ENCODE data around the gene RPH3AL. TPM values are rescaled to one million over a fixed set of nuclear protein-coding genes. Genes with fewer than 3 reads are reported as not detected.
"Not testable (repeated sequence)": the region's sequence is repeated elsewhere in the genome, so short reads cannot be mapped to it uniquely, and the experiment has no call there.

RPH3AL gene
- total RNA-seq, 2 donors from 2014 or later, result 2.6 to 6.8 TPM

DNA sequence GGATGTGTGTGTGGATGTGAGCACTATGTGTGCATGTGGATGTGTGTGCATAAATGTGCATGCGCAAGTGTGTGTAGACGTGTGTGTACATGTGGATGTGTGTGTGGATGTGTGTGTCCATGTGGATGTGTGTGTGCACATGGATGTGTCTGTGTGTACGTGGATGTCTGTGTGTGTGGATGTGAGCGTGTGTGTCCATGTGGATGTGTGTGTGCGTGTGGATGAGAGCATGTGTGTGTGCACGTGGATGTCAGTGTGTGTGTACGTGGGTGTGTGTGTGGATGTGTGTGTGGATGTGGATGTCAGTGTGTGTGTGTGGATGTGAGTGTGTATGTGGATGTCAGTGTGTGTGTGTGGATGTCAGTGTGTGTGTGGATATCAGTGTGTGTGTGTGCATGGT lies 107.6 kb downstream of the RPH3AL start:
- DNase-seq (ENCODE audit: low spot score), result no peak
- Mint-ChIP-seq H3K27me3 (no peaks in the 10 kb centered on the region), H3K4me3 (no peak overlapping the region), H3K36me3 (no peaks in the 10 kb centered on the region), H3K27ac (no peak overlapping the region), H3K4me1 (ENCODE audit: low read depth in 2 of 2) (peaks cover 5 to 13% of the 10 kb centered on the region in 2 donors), H3K9me3 (no peaks in the 10 kb centered on the region)
- peak in 1 of 2 donors; percentile 20 for ATAC-seq

DNA sequence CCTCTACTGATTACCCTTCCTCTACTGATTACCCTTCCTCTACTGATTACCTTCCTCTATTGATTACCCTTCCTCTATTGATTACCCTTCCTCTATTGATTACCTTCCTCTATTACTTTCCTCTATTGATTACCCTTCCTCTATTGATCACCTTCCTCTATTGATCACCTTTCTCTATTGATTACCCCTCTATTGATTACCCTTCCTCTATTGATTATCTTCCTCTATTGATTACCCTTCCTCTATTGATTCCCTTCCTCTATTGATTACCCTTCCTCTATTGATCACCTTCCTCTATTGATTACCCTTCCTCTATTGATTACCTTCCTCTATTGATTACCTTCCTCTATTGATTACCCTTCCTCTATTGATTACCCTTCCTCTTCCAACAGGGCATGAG lies 108.7 kb downstream of the RPH3AL start:
- peaks cover 5 to 13% of the 10 kb centered on the region in 2 donors for H3K4me1 Mint-ChIP-seq (ENCODE audit: low read depth in 2 of 2)
- H3K4me3 Mint-ChIP-seq; DNase-seq (ENCODE audit: low spot score); H3K36me3 Mint-ChIP-seq; H3K27me3 Mint-ChIP-seq; ATAC-seq; H3K9me3 Mint-ChIP-seq; H3K27ac Mint-ChIP-seq: not testable (repeated sequence)

- no peaks in the 10 kb centered on the region for H3K27me3 Mint-ChIP-seq
- H3K4me1 Mint-ChIP-seq (ENCODE audit: low read depth in 2 of 2), result peaks cover 0 to 3% of the 10 kb centered on the region in 2 donors
- no peak overlapping the region for H3K4me3 Mint-ChIP-seq
- DNase-seq (ENCODE audit: low spot score) (no peak), ATAC-seq (peak in 1 of 2 donors; percentile 52)
- no peak overlapping the region for H3K27ac Mint-ChIP-seq
- no peaks in the 10 kb centered on the region for H3K36me3 Mint-ChIP-seq
- no peaks in the 10 kb centered on the region for H3K9me3 Mint-ChIP-seq
Observed at GRCh38 chr17:238964-239259, 113.7 kb downstream of the RPH3AL start.

GRCh38 chr17:238071-238963 lies 114.3 kb downstream of the RPH3AL start:
- DNase-seq (ENCODE audit: low spot score) (no peak), ATAC-seq (no peak)
- Mint-ChIP-seq H3K27ac (no peak overlapping the region), H3K36me3 (no peaks in the 10 kb centered on the region), H3K9me3 (no peaks in the 10 kb centered on the region), H3K4me3 (no peak overlapping the region), H3K4me1 (ENCODE audit: low read depth in 2 of 2) (peaks cover 2 to 3% of the 10 kb centered on the region in 2 donors), H3K27me3 (no peaks in the 10 kb centered on the region)

DNA sequence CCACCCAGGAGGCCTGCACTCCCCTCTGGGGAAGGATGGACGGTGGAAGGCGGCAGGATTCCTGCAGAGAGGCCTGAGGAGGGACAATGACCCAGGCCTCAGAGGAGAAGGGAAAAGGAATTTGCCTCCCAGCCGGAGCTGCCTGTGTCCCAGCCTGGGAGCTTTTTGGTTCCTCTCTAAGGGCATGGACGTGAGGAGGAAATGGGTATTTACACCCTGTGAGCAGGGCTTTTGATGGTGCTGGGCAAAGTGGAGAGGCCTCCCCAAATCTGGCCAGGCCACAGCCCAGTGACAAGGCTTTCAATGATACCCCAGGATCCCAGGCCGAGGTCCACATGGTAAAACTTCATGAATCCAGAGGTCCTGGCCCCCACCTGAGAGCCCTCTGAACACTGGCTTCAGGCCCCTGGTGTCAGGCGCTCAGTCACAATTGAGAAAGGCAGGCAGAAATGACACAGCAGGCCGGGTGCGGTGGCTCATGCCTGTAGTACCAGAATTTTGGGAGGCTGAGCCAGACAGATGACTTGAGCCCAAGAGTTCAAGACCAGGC lies 115.1 kb downstream of the RPH3AL start:
- no peaks in the 10 kb centered on the region for H3K9me3 Mint-ChIP-seq
- ATAC-seq (no peak), DNase-seq (ENCODE audit: low spot score) (no peak)
- H3K4me3 Mint-ChIP-seq, result no peak overlapping the region
- peaks cover 3 to 8% of the 10 kb centered on the region in 2 donors for H3K4me1 Mint-ChIP-seq (ENCODE audit: low read depth in 2 of 2)
- no peaks in the 10 kb centered on the region for H3K27me3 Mint-ChIP-seq
- H3K27ac Mint-ChIP-seq, result no peak overlapping the region
- H3K36me3 Mint-ChIP-seq, result no peaks in the 10 kb centered on the region

DNA sequence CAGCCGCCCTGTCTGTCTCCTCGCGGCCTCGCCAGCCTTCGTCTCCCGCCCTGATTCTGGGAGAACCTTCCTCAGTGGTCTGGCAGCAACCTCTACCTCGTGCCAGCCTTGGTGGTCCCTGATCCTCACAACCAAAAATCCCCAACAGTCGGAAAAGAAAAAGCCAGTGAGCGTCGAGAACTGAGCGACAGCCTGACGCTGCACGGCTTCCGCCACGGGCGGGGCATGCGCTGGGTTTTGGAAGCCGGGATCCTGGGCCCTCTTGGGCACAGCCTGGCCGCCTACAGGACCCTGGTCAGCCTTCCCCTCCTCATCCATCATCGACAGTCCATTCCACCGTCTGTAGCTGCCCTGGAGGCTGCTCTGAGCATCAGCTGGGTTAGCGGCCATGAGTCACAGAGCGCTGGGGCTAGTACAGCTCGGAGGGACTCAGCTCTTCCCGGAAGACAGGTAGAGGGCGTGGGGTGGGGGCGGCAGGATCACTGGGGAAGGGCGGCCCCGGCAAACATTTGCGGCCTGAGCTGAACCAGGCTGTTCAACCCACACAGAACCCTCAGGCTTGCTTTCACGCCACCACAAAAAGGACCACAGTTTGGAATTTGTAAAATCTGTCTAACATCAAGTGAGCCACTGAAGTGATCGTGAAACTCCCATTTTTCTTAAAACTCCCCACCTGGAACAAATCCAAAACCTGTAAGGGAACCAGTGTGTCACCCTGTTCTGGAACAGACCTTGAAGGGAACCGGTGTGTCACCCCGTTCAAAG lies 115.8 kb downstream of the RPH3AL start:
- ATAC-seq (peak; percentile 22 to 37), DNase-seq (ENCODE audit: low spot score) (no peak)
- Mint-ChIP-seq H3K27ac (no peak overlapping the region), H3K9me3 (no peaks in the 10 kb centered on the region), H3K36me3 (no peaks in the 10 kb centered on the region), H3K27me3 (no peaks in the 10 kb centered on the region), H3K4me3 (no peak overlapping the region), H3K4me1 (ENCODE audit: low read depth in 2 of 2) (peaks cover 3 to 9% of the 10 kb centered on the region in 2 donors)

- ATAC-seq, result no peak
- Mint-ChIP-seq H3K4me3 (no peak overlapping the region), H3K36me3 (no peaks in the 10 kb centered on the region), H3K27ac (no peak overlapping the region), H3K4me1 (ENCODE audit: low read depth in 2 of 2) (peaks cover 3 to 9% of the 10 kb centered on the region in 2 donors), H3K27me3 (no peaks in the 10 kb centered on the region), H3K9me3 (no peaks in the 10 kb centered on the region)
- DNase-seq (ENCODE audit: low spot score), result no peak
Observed at GRCh38 chr17:235831-236640, 116.6 kb downstream of the RPH3AL start.

- H3K36me3 Mint-ChIP-seq; H3K9me3 Mint-ChIP-seq; H3K4me3 Mint-ChIP-seq; ATAC-seq; DNase-seq (ENCODE audit: low spot score); H3K27me3 Mint-ChIP-seq; H3K4me1 Mint-ChIP-seq (ENCODE audit: low read depth in 2 of 2); H3K27ac Mint-ChIP-seq: not testable (repeated sequence)
Observed at GRCh38 chr17:234994-235830, 117.4 kb downstream of the RPH3AL start.

DNA sequence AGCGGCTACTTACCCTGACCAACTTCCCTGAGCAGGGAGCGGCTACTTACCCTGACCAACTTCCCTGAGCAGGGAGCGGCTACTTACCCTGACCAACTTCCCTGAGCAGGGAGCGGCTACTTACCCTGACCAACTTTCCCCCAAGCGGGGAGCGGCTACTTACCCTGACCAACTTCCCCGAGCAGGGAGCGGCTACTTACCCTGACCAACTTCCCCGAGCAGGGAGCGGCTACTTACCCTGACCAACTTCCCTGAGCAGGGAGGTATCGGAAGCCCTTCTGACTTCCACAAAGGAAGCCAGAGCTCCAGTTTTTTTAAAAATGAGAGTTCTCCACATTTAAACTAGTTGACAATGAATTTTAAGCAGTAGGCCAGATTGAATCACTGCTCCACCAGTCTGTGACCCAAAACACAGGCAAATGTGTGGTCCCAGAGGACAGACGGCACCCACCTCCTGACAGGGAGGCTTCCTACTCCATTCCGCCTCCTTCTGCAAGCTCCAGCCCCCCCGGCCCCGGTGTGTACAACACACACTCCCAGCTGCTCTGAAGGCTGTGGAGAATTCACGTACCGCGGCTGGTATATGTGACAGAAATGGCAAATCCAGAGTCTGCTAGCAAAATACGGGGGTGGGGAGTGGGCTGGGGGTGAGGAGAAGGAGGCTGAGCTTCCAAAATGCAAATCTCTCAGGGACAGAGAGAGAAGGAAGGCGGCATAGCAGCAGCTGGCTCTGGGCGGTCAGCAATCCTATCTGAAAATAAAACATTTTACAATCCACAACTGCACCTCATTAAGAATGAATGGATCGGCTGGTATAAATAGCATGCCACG lies 118.2 kb downstream of the RPH3AL start:
- not testable (repeated sequence) for ATAC-seq; H3K9me3 Mint-ChIP-seq; H3K4me3 Mint-ChIP-seq; DNase-seq (ENCODE audit: low spot score); H3K4me1 Mint-ChIP-seq (ENCODE audit: low read depth in 2 of 2); H3K27me3 Mint-ChIP-seq; H3K36me3 Mint-ChIP-seq; H3K27ac Mint-ChIP-seq

- peaks cover 0 to 9% of the 10 kb centered on the region in 2 donors for H3K4me1 Mint-ChIP-seq (ENCODE audit: low read depth in 2 of 2)
- H3K4me3 Mint-ChIP-seq, result peak overlapping the region; percentile 45
- DNase-seq (ENCODE audit: low spot score) (no peak), ATAC-seq (peak; percentile 58 to 65)
- no peaks in the 10 kb centered on the region for H3K27me3 Mint-ChIP-seq
- H3K27ac Mint-ChIP-seq, result peak overlapping the region; percentile 31 to 68
- H3K9me3 Mint-ChIP-seq, result no peaks in the 10 kb centered on the region
- no peaks in the 10 kb centered on the region for H3K36me3 Mint-ChIP-seq
Observed at GRCh38 chr17:233473-233941, 119.1 kb downstream of the RPH3AL start.

GRCh38 chr17:231966-232807 lies 120.4 kb downstream of the RPH3AL start:
- Mint-ChIP-seq H3K27ac (peak overlapping the region in 1 of 2 donors; percentile 68), H3K27me3 (no peaks in the 10 kb centered on the region), H3K4me1 (ENCODE audit: low read depth in 2 of 2) (peaks cover 0 to 9% of the 10 kb centered on the region in 2 donors), H3K36me3 (no peaks in the 10 kb centered on the region), H3K4me3 (peak overlapping the region; percentile 49), H3K9me3 (no peaks in the 10 kb centered on the region)
- ATAC-seq (no peak), DNase-seq (ENCODE audit: low spot score) (no peak)

All from natural killer cell treated with Interleukin-12 subunit alpha and Interleukin-12 subunit beta and Interleukin-15 and Interleukin-18, amount 100 ng/mL, for 72 hours (primary cell).